Caco-2 (cell line): ENCODE results near the gene IKZF3. TPM values are rescaled to one million over a fixed set of nuclear protein-coding genes. Genes with fewer than 3 reads are reported as not detected.

ENCODE experiments used
- BruUV-seq: library from RNA; stranded (reverse); fragments of 400-500 nt; replicated peaks from 2 replicates; lab custom pipeline; 2021; lab: Mats Ljungman, UMichigan
- CTCF ChIA-PET: fragments of 300-600 bp; sonication (Branson Sonifier 250); formaldehyde crosslinking; loops from one replicate; lab custom pipeline; 2022; ENCODE audit warnings: antibody characterized with exemption; lab: Charles Lee
- POLR2A ChIA-PET: fragments of 300-600 bp; sonication (Branson Sonifier 250); formaldehyde crosslinking; loops from one replicate; lab custom pipeline; 2022; ENCODE audit warnings: antibody characterized with exemption; lab: Charles Lee
- DNase-seq, 2 experiments: peaks; one replicate each; pipeline versions ENCODE4 v3.0.0 to v3.0.0-alpha.2; 2020 to 2022
- H3K27me3 ChIP-seq: replicated peaks from 2 replicates; pipeline ENCODE4 v1.6.0; 2011; ENCODE audit warnings: low read length; ENCODE audit not compliant: control insufficient read depth, insufficient read depth
- H3K36me3 ChIP-seq: 2 replicates; pipeline ENCODE4 v1.5.1; 2011; ENCODE audit warnings: low read length; ENCODE audit not compliant: control insufficient read depth, insufficient read depth
- H3K4me1 ChIP-seq: fragments of 250-450 bp; sonication (Bioruptor Pico); 2 replicates; pipeline ENCODE4 v1.5.1; 2020; ENCODE audit warnings: mild to moderate bottlenecking
- H3K4me3 ChIP-seq: 2 replicates; pipeline ENCODE4 v1.5.1; 2011; ENCODE audit warnings: low read depth, mild to moderate bottlenecking, control low read depth, low read length
- H3K9me3 ChIP-seq: fragments of 250-450 bp; sonication (Bioruptor Pico); 2 replicates; pipeline ENCODE4 v1.5.1; 2020; ENCODE audit warnings: mild to moderate bottlenecking, moderate library complexity
- H3K27ac Mint-ChIP-seq: one replicate; pipeline ENCODE4 v1.8.0; 2022; ENCODE audit warnings: mixed read lengths; ENCODE audit not compliant: unreplicated experiment
- H3K27me3 Mint-ChIP-seq: one replicate; pipeline ENCODE4 v1.8.0; 2022; ENCODE audit warnings: mixed read lengths; ENCODE audit not compliant: insufficient read depth, unreplicated experiment
- H3K36me3 Mint-ChIP-seq: one replicate; pipeline ENCODE4 v1.8.0; 2022; ENCODE audit warnings: mild to moderate bottlenecking, mixed read lengths; ENCODE audit not compliant: insufficient read depth, unreplicated experiment
- H3K4me1 Mint-ChIP-seq: one replicate; pipeline ENCODE4 v1.8.0; 2022; ENCODE audit warnings: low read depth, mixed read lengths; ENCODE audit not compliant: unreplicated experiment
- H3K4me3 Mint-ChIP-seq: one replicate; pipeline ENCODE4 v1.8.0; 2022; ENCODE audit warnings: mild to moderate bottlenecking, moderate library complexity, mixed read lengths; ENCODE audit not compliant: unreplicated experiment
- H3K9me3 Mint-ChIP-seq: one replicate; pipeline ENCODE4 v1.8.0; 2022; ENCODE audit warnings: mixed read lengths; ENCODE audit not compliant: unreplicated experiment
- intact Hi-C: fragments of 100-400 bp; cut with micrococcal nuclease; formaldehyde crosslinking; loops from one replicate; pipeline ENCODE4 v1.10.0; 2022; ENCODE audit not compliant: unreplicated experiment
- total RNA-seq: library from RNA; stranded (reverse); gene quantifications from 2 replicates; pipeline ENCODE4 v1.2.3, GENCODE V29; 2022
- TF ChIP-seq, protein P1 (sequence below), 2 experiments: fragments of 200-600 bp in 1 of 2; IDR thresholded peaks; 1 replicate in 1 of 2; 2 replicates in 1 of 2; pipeline versions ENCODE4 v1.5.1 to v1.8.0; 2011 to 2022; ENCODE audit warnings: antibody characterized with exemption in 1 of 2, control low read depth in 1 of 2, inconsistent platforms in 1 of 2, low read depth in 1 of 2, low read length in 1 of 2, mild to moderate bottlenecking in 1 of 2, moderate library complexity in 1 of 2; ENCODE audit not compliant: insufficient read depth in 1 of 2, severe bottlenecking in 1 of 2, unreplicated experiment in 1 of 2

IKZF3 gene
- total RNA-seq, 1 experiment from 2014 or later = 2.8 TPM

DNA sequence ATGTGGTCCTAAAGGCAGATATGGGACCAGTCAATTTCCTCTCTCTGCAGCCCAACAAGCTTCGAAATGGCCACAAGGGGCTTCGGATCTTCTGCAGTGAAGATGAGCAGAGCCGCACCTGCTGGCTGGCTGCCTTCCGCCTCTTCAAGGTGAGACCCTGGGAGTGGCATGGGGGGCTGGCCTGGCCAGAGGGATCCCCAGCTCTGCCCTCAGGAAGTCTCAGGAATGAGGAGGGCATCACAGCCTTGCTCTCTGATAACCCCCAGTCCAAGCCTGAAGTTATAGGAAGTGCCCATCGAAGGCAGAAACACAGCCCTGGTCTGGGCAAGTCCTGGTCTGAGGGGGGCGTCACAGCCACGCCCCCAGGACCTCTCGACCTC lies 119.3 kb downstream of the IKZF3 start:
- intact Hi-C loops = no loop called here
- Mint-ChIP-seq H3K4me3 (no peak overlapping the region), H3K9me3 (no peaks in the 10 kb centered on the region), H3K36me3 (peaks cover 78% of the 10 kb centered on the region), H3K27ac (no peak overlapping the region), H3K4me1 (peaks cover 7% of the 10 kb centered on the region), H3K27me3 (no peaks in the 10 kb centered on the region)
- TF ChIP-seq, protein P1, sequence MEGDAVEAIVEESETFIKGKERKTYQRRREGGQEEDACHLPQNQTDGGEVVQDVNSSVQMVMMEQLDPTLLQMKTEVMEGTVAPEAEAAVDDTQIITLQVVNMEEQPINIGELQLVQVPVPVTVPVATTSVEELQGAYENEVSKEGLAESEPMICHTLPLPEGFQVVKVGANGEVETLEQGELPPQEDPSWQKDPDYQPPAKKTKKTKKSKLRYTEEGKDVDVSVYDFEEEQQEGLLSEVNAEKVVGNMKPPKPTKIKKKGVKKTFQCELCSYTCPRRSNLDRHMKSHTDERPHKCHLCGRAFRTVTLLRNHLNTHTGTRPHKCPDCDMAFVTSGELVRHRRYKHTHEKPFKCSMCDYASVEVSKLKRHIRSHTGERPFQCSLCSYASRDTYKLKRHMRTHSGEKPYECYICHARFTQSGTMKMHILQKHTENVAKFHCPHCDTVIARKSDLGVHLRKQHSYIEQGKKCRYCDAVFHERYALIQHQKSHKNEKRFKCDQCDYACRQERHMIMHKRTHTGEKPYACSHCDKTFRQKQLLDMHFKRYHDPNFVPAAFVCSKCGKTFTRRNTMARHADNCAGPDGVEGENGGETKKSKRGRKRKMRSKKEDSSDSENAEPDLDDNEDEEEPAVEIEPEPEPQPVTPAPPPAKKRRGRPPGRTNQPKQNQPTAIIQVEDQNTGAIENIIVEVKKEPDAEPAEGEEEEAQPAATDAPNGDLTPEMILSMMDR (IDR thresholded peaks at IDR 0.05; ENCODE audit: insufficient read depth in 1 of 2, low read depth in 1 of 2, low read length in 1 of 2, severe bottlenecking in 1 of 2, unreplicated experiment in 1 of 2) = no peak
- ChIA-PET POLR2A (interaction anchor here (0.5 kb wide), 1 partner anchor 264 kb away, joined by 5 read pairs; no protein-coding TSS in a partner anchor), CTCF (interaction anchor here (0.6 to 1.7 kb wide), 2 partner anchors 9 to 268 kb away, joined by 3 to 8 read pairs; no protein-coding TSS in a partner anchor)
- H3K4me1 ChIP-seq = peaks cover 15% of the 10 kb centered on the region
- BruUV-seq = no TSS peak
- H3K36me3 ChIP-seq = peaks cover 21% of the 10 kb centered on the region
- no peaks in the 10 kb centered on the region for H3K27me3 ChIP-seq
- H3K9me3 ChIP-seq = no peaks in the 10 kb centered on the region
- DNase-seq = no peak
- no peak overlapping the region for H3K4me3 ChIP-seq

DNA sequence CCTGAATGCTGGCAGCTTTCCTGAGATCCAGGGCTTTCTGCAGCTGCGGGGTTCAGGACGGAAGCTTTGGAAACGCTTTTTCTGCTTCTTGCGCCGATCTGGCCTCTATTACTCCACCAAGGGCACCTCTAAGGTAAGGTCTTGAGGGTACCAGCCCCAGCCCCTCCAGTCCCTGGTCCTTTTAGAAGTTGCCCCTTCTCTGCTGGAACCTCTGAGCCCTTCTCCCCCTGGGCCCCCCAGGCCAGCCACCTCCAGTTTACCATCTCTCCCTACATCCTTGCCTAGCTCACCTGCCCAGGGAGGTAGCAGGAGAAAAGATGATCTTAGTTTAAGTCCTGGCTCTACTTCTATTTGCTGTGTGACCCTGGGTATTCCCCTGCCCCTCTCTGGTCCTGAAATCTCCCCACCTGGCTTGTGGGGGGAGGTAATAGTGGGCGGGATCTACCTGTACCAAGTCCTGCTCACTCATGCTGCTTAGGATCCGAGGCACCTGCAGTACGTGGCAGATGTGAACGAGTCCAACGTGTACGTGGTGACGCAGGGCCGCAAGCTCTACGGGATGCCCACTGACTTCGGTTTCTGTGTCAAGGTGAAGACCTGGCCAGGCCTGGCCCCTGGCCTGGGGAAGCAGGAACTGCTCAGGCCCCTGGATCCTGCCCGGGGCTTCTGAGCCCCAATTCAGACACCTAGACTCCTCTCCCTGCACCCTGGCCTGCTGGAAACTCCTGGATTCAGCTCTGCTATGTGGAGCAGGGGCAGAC lies 119.9 kb downstream of the IKZF3 start:
- ChIA-PET CTCF (interaction anchor here (0.6 to 1.7 kb wide), 3 partner anchors 9 to 268 kb away, joined by 3 to 8 read pairs (median 3); no protein-coding TSS in a partner anchor), POLR2A (interaction anchor here (0.5 kb wide), 1 partner anchor 265 kb away, joined by 5 read pairs; no protein-coding TSS in a partner anchor)
- peaks cover 84% of the 10 kb centered on the region for H3K36me3 Mint-ChIP-seq
- Histone ChIP-seq H3K9me3 (no peaks in the 10 kb centered on the region), H3K36me3 (peaks cover 21% of the 10 kb centered on the region), H3K27me3 (no peaks in the 10 kb centered on the region), H3K4me3 (no peak overlapping the region), H3K4me1 (peaks cover 16% of the 10 kb centered on the region)
- H3K9me3 Mint-ChIP-seq = no peaks in the 10 kb centered on the region
- no peak overlapping the region for H3K27ac Mint-ChIP-seq
- peaks cover 7% of the 10 kb centered on the region for H3K4me1 Mint-ChIP-seq
- no peak overlapping the region for H3K4me3 Mint-ChIP-seq
- no TSS peak for BruUV-seq
- TF ChIP-seq, protein P1 (IDR thresholded peaks at IDR 0.05; ENCODE audit: insufficient read depth in 1 of 2, low read depth in 1 of 2, low read length in 1 of 2, severe bottlenecking in 1 of 2, unreplicated experiment in 1 of 2) = no peak
- H3K27me3 Mint-ChIP-seq = no peaks in the 10 kb centered on the region
- intact Hi-C loops = no loop called here
- no peak for DNase-seq

DNA sequence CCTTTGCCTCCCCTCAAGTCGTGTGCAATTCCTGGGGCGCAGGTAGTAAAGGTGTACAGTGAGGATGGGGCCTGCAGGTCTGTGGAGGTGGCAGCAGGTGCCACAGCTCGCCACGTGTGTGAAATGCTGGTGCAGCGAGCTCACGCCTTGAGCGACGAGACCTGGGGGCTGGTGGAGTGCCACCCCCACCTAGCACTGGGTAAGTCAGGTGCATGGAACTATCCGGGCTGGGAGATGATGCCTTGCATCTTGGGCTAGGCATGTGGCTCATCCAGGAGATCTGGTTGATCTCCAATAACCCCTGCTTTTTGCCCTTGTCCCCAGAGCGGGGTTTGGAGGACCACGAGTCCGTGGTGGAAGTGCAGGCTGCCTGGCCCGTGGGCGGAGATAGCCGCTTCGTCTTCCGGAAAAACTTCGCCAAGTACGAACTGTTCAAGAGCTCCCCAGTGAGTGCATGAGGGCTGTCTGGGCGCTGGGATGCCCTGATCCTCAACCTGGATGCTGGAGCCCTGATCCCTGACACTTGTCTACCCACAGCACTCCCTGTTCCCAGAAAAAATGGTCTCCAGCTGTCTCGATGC lies 121.2 kb downstream of the IKZF3 start:
- Mint-ChIP-seq H3K9me3 (no peaks in the 10 kb centered on the region), H3K4me1 (peaks cover 7% of the 10 kb centered on the region), H3K27me3 (no peaks in the 10 kb centered on the region), H3K36me3 (peaks cover 94% of the 10 kb centered on the region), H3K27ac (no peak overlapping the region), H3K4me3 (no peak overlapping the region)
- H3K27me3 ChIP-seq = no peaks in the 10 kb centered on the region
- H3K9me3 ChIP-seq = no peaks in the 10 kb centered on the region
- peaks cover 21% of the 10 kb centered on the region for H3K36me3 ChIP-seq
- no TSS peak for BruUV-seq
- intact Hi-C loops = no loop called here
- no peak for DNase-seq
- CTCF ChIA-PET = no interaction called here
- POLR2A ChIA-PET = no interaction called here
- TF ChIP-seq, protein P1 (IDR thresholded peaks at IDR 0.05; ENCODE audit: insufficient read depth in 1 of 2, low read depth in 1 of 2, low read length in 1 of 2, severe bottlenecking in 1 of 2, unreplicated experiment in 1 of 2) = no peak
- H3K4me3 ChIP-seq = no peak overlapping the region
- peaks cover 16% of the 10 kb centered on the region for H3K4me1 ChIP-seq
